ENCODE data around the gene SLCO4C1. TPM values are rescaled to one million over a fixed set of nuclear protein-coding genes. Genes with fewer than 3 reads are reported as not detected.

Gene SLCO4C1
- total and polyA plus RNA-seq, 2 experiments from 2014 or later = 6.2 to 20.5 TPM

GRCh38 chr5:102309586-102309985, 13.5 kb upstream of the SLCO4C1 start:
- H3K9me3 ChIP-seq (ENCODE audit: low read depth) = no peaks in the 10 kb centered on the region
- H3K4me2 ChIP-seq = no peak overlapping the region
- H3K9me2 ChIP-seq (replicated peaks; ENCODE audit: insufficient read depth) = no peaks in the 10 kb centered on the region
- no peak for TF ChIP-seq EZH2 (IDR thresholded peaks at IDR 0.05; ENCODE audit: borderline replicate concordance)
- TF ChIP-seq CTCF (IDR thresholded peaks at IDR 0.05; ENCODE audit: poor library complexity) = no peak
- no peak for TF ChIP-seq EZH2phosphoT487 (IDR thresholded peaks at IDR 0.05; ENCODE audit: low read depth, severe bottlenecking, unreplicated experiment)
- no peak overlapping the region for H2AFZ ChIP-seq
- no peak for DNase-seq (ENCODE audit: low spot score)
- H3K4me1 ChIP-seq (ENCODE audit: insufficient read depth) = no peaks in the 10 kb centered on the region
- no peak overlapping the region for H3K27ac ChIP-seq
- H3K27me3 ChIP-seq = no peaks in the 10 kb centered on the region
- 96% methylated on average over 3 of the region's 3 CpGs for WGBS (ENCODE audit: low lambda C conversion rate, missing lambda C conversion rate)
- H4K20me1 ChIP-seq (ENCODE audit: insufficient read depth, poor library complexity, severe bottlenecking) = no peaks in the 10 kb centered on the region
- H3K79me2 ChIP-seq = no peaks in the 10 kb centered on the region
- no peak overlapping the region for H3K4me3 ChIP-seq
- no peaks in the 10 kb centered on the region for H3K36me3 ChIP-seq (replicated peaks; ENCODE audit: insufficient read depth, low read depth)

GRCh38 chr5:102307232-102307631, 11.1 kb upstream of the SLCO4C1 start:
- H3K4me3 ChIP-seq = no peak overlapping the region
- no peak overlapping the region for H3K4me2 ChIP-seq
- no peak for TF ChIP-seq EZH2phosphoT487 (IDR thresholded peaks at IDR 0.05; ENCODE audit: low read depth, severe bottlenecking, unreplicated experiment)
- no peak for TF ChIP-seq CTCF (IDR thresholded peaks at IDR 0.05; ENCODE audit: poor library complexity)
- no peak for TF ChIP-seq EZH2 (IDR thresholded peaks at IDR 0.05; ENCODE audit: borderline replicate concordance)

GRCh38 chr5:102306121-102306520, 10.0 kb upstream of the SLCO4C1 start:
- no peaks in the 10 kb centered on the region for H4K20me1 ChIP-seq (ENCODE audit: insufficient read depth, poor library complexity, severe bottlenecking)
- 48% methylated on average over 2 of the region's 2 CpGs for WGBS (ENCODE audit: low lambda C conversion rate, missing lambda C conversion rate)
- no peaks in the 10 kb centered on the region for H3K9me3 ChIP-seq (ENCODE audit: low read depth)
- no peak overlapping the region for H3K4me3 ChIP-seq
- no peaks in the 10 kb centered on the region for H3K36me3 ChIP-seq (replicated peaks; ENCODE audit: insufficient read depth, low read depth)
- no peak overlapping the region for H3K4me2 ChIP-seq
- DNase-seq (ENCODE audit: low spot score) = no peak
- H2AFZ ChIP-seq = no peak overlapping the region
- no peaks in the 10 kb centered on the region for H3K27me3 ChIP-seq
- H3K9me2 ChIP-seq (replicated peaks; ENCODE audit: insufficient read depth) = no peaks in the 10 kb centered on the region
- no peaks in the 10 kb centered on the region for H3K4me1 ChIP-seq (ENCODE audit: insufficient read depth)
- H3K79me2 ChIP-seq = no peaks in the 10 kb centered on the region
- TF ChIP-seq EZH2phosphoT487 (IDR thresholded peaks at IDR 0.05; ENCODE audit: low read depth, severe bottlenecking, unreplicated experiment) (no peak), CTCF (IDR thresholded peaks at IDR 0.05; ENCODE audit: poor library complexity) (no peak), EZH2 (IDR thresholded peaks at IDR 0.05; ENCODE audit: borderline replicate concordance) (no peak)
- H3K27ac ChIP-seq = no peak overlapping the region

More at GRCh38 chr5:102307232-102307631, 11.1 kb upstream of the SLCO4C1 start:
- no peak for DNase-seq (ENCODE audit: low spot score)
- Histone ChIP-seq H3K79me2 (no peaks in the 10 kb centered on the region), H2AFZ (no peak overlapping the region), H3K4me1 (ENCODE audit: insufficient read depth) (no peaks in the 10 kb centered on the region), H3K36me3 (replicated peaks; ENCODE audit: insufficient read depth, low read depth) (no peaks in the 10 kb centered on the region), H3K27me3 (no peaks in the 10 kb centered on the region), H4K20me1 (ENCODE audit: insufficient read depth, poor library complexity, severe bottlenecking) (no peaks in the 10 kb centered on the region), H3K9me2 (replicated peaks; ENCODE audit: insufficient read depth) (no peaks in the 10 kb centered on the region), H3K27ac (no peak overlapping the region), H3K9me3 (ENCODE audit: low read depth) (no peaks in the 10 kb centered on the region)
